HuH-7 (cell line): Measurements from ENCODE around the gene ANAPC4.

Source experiments
- DNase-seq: peaks from one replicate; pipeline ENCODE4 v3.0.0; 2011; ENCODE audit warnings: low spot score

Gene ANAPC4

DNA sequence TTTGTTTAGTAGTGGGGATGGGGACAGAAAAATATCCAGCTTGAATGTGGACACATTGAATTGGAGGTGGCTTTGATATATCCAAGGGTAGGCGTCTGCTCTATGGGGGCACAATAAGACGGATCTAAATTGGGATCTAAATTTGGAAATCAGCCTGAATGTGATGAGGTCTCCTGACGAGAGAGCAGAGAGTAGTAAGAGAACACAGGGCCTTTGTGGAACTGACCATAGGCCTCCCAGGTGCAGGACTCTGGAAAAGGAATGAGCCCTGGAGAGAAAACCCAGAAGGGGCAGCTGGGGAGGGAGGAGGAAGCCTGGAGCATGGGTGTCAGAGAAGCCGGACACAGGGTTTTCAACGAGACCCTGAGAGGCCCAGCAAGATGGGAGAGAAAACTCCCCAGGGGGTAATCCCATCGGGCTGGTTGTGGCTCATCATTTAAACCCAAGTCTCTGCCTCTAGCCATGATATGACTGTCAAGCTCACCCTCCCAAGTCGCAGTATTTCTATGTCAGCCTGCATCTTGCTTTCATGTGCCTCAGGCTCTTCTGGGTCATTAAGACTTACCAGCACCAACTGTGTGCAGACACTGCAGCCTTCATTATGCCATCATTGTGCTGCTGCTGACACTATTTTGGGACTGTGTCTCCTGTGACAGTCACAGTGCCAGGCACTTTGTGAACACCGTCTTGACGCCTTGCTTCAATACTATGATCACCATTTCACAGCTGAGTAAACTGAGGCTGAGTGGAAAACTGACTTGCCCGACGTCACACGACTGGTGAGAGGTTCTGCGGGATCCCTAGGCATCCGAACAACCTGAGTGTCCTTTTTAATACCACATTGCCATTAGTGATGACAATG, 57.1 kb downstream of the ANAPC4 start:
- no peak for DNase-seq

DNA sequence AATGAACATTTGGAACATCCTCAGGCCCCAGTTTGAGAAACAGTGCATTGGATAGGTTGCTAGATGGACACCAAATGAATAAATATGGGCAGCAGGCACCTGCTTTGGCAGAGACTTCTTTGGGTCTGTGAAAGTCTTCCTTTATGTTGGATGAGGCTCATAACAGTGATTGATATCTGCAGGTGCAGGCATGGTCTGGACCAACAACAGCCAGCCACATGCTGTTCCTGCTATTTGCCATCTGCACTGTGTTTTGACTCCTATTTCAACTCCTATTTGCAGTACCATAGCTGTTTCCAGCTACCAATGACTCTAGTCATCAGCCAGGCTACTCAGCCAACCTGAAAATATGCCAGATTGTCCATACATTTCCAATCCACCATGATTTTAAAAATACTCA, 60.9 kb downstream of the ANAPC4 start:
- DNase-seq = no peak

GRCh38 chr4:25439918-25440477, 62.9 kb downstream of the ANAPC4 start:
- peak; percentile 84 for DNase-seq

- DNase-seq = no peak
These were observed 63.5 kb downstream of the ANAPC4 start for GRCh38 chr4:25440478-25441030.

GRCh38 chr4:25441519-25442117, 64.6 kb downstream of the ANAPC4 start:
- peak; percentile 85 for DNase-seq

DNA sequence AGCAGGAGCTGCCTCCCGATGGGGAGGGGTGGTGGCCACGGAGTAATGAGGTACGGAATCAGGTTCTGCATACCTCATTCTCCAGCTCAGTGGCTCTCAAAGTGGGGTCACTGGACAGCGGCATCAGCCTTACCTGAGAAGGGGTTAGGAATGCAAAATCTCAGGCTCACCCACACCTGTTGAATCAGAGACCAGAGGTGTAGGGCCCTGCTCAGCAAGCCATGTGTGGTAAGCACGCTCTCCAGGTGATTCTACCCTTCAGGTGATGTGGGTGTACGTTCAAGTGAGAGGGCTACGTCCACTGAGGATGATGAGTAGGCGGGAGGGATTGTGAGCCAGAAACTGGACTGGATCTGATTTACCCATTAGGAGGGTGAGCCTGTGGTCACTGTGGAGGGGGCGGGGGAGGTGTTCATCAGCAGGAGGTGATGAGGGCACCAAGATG, 65.8 kb downstream of the ANAPC4 start:
- no peak for DNase-seq

DNA sequence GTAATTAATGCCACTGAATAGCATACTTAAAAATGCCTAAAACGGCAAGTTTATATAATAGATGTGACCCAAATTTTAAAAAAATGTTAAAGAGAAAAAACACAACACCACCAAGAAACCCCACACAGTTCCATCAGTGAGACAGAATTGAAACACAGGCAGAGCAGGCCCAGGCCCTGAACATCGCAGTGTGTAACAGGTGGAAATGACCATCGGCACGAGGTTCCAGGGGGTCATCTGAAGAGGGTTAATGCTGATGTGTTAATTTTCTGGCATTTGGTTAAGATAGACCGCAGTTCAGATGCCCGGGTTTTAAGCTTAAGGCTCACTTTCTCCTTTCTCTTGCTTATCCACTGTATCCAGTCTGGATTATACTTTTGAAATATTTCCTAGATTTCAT, 66.8 kb downstream of the ANAPC4 start:
- no peak for DNase-seq

DNA sequence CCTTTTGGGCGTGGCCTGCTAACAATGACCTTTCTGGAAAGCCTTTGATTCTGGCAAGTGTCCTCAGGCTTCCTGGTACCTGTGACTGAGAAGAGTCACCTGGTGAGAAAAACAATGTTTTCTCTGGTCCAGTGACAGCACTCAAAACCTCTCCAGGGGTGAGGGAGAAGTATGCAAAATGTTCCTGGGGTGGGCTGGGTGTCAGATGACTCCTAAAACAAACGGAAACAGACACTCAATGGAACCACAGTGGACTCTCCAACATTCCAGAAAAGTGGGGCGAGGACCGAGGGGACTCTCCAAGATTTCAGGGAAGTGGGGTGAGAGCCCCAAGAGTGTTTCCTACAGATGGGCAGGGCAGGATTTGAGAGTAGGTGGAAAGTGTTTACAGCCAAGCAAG, 69.5 kb downstream of the ANAPC4 start:
- DNase-seq = no peak

- no peak for DNase-seq
These were observed 71.5 kb downstream of the ANAPC4 start for GRCh38 chr4:25448379-25449109.

- no peak for DNase-seq
These were observed 72.2 kb downstream of the ANAPC4 start for GRCh38 chr4:25449270-25449669.

DNA sequence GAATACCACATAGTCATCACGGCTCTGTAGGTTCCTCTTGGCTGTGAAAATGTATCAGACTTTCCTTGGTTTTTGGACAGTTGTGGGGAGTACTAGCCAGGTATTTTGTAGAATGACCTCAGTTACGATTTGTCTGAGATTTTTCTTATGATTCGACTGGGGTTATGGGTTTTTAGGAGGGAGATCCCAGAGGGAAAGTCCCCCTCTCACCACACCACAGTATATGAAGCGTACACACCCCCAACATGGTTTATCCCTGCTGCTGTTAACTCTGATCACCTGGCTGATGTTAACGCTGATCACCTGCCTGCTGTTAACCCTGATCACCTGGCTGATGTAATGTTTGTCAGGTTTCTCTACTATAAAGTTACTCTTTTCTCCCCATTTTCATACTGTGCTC, 72.6 kb downstream of the ANAPC4 start:
- DNase-seq = no peak

GRCh38 chr4:25450491-25450901, 73.4 kb downstream of the ANAPC4 start:
- DNase-seq = no peak

DNA sequence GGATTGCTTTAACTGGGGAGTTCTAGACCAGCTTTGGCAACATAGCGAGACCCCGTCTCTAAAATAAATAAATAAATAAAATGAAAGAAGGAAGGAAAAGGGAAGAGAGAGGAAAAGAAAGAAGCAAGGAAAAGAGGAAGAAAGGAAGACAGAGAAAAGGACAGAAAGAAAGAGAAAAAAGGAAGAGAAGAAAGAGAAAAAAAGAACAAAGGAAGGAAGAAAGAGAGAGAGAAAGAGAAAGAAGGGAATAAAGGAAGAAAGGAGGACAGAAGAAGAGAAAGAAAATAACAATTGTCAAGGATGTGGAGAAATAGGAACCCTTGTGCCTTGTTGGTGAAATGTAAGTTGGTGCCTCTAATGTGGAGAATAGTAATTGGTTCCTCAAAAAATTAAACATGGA, 74.6 kb downstream of the ANAPC4 start:
- no peak for DNase-seq

DNA sequence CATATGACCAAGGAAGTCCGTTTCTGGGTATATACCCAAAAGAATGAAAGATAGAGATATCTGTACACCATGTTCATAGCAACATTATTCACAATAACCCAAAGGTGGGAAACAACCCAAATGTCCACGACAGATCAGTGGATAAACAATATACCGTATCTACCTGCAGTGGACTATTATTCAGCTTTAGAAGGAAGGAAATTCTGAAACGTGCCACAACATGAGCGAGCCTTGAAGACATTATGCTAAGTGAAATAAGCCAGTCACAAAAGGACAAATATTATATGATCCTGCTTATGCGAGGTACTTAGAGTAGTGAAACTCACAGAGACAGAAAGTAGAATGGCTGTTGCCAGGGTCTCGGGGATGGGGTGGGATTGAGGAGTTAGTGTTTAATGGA, 75.0 kb downstream of the ANAPC4 start:
- no peak for DNase-seq

- no peak for DNase-seq
These were observed 77.4 kb downstream of the ANAPC4 start for GRCh38 chr4:25454476-25454875.

GRCh38 chr4:25457053-25457715, 80.1 kb downstream of the ANAPC4 start:
- DNase-seq = no peak

DNA sequence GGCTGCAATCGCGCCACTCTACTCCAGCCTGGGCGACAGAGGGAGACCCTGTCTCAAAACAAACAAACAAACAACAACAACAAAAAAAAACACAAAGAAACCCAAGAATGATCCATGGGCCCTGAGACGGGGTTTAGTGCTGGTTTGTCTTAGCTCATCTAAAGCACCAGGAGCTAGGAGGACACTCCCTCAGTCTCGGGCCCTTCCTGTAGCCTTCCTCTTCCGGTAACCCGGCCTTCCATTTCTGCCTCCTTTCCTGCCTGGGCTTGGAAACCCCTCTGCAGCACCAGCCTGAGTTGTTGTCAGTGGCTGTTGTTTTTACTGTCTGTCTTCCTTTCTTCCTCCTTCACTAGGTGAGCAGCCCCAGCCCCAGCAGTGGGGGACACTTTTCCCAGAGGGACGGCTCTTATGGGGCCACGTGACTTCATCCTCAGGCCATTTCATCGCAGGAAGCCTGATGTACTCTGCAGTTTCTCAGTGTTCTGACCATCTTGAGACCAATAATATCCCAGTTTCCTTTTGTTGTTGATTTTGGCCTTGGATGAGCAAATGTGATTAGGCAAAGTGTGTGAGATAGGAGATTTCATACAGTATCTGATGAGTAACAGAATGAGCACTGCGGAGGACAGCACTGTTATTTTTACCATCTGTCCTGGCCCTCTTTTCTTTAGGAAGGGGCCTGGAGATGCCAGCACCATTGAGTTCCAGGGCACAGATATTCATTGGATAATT, 90.1 kb downstream of the ANAPC4 start:
- DNase-seq = no peak

- DNase-seq = no peak
These were observed 90.8 kb downstream of the ANAPC4 start for GRCh38 chr4:25467843-25468242.
